Measurements from ENCODE around the gene GET3.

DNA sequence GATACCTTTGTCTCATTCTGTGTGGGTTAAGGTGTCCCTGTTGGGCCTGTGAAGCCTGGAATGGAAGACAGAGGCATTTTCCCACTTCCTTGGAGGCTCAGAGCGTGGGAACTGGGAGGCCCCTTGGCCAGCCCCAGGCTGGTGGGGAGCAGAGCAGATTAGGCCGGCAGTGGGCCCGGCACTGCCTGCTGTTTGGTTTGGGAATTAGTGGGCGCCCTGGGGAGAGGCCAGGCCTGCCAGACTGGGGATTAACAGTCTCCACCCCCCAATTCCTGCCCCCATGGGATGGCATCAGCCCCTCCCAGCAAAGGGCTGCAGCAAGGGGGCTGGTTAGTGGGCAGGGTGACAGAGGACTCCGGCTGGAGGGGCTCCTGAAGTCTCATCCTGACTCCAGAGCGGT is 11.2 kb downstream of the GET3 start:
- no peak for TF ChIP-seq POLR2A (IDR thresholded peaks at IDR 0.05)
- TF ChIP-seq, protein P1, sequence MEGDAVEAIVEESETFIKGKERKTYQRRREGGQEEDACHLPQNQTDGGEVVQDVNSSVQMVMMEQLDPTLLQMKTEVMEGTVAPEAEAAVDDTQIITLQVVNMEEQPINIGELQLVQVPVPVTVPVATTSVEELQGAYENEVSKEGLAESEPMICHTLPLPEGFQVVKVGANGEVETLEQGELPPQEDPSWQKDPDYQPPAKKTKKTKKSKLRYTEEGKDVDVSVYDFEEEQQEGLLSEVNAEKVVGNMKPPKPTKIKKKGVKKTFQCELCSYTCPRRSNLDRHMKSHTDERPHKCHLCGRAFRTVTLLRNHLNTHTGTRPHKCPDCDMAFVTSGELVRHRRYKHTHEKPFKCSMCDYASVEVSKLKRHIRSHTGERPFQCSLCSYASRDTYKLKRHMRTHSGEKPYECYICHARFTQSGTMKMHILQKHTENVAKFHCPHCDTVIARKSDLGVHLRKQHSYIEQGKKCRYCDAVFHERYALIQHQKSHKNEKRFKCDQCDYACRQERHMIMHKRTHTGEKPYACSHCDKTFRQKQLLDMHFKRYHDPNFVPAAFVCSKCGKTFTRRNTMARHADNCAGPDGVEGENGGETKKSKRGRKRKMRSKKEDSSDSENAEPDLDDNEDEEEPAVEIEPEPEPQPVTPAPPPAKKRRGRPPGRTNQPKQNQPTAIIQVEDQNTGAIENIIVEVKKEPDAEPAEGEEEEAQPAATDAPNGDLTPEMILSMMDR (IDR thresholded peaks at IDR 0.05 in 4 of 5, conservative IDR thresholded peaks at IDR 0.05 in 1 of 5): no peak
